IMR-90 (cell line): Measurements from ENCODE around the gene ZBTB8A. TPM values are rescaled to one million over a fixed set of nuclear protein-coding genes. Genes with fewer than 3 reads are reported as not detected.
"Not testable (repeated sequence)": the region's sequence is repeated elsewhere in the genome, so short reads cannot be mapped to it uniquely, and the experiment has no call there.

Source experiments
- ATAC-seq: fragments of 200-7000 bp; cut with Tn5 transposase; 2 replicates; pipeline ENCODE4 v1.9.1; 2020; ENCODE audit warnings: low read depth, mild to moderate bottlenecking, moderate library complexity
- BruUV-seq: library from RNA; stranded (reverse); fragments of 400-500 nt; replicated peaks from 2 replicates; lab custom pipeline; 2021; lab: Mats Ljungman, UMichigan
- CTCF ChIA-PET: fragments of 300-600 bp; formaldehyde crosslinking; extraction: SDS; loops from one replicate; lab custom pipeline; 2021; ENCODE audit warnings: antibody characterized with exemption; lab: Yijun Ruan, JAX
- POLR2A ChIA-PET: fragments of 300-600 bp; sonication (Branson Sonifier 250); formaldehyde crosslinking; loops from one replicate; lab custom pipeline; 2022; ENCODE audit warnings: antibody characterized with exemption; ENCODE audit not compliant: unreplicated experiment; lab: Charles Lee
- DNase-seq: peaks from one replicate; pipeline ENCODE4 v3.0.0; 2013
- H2AFZ ChIP-seq: replicated peaks from 2 replicates; pipeline ENCODE3; 2013; ENCODE audit warnings: low read length, mild to moderate bottlenecking; ENCODE audit not compliant: poor library complexity
- H2AK5ac ChIP-seq: 2 replicates; pipeline ENCODE4 v1.6.1; 2013; ENCODE audit warnings: low read depth, low read length, inconsistent platforms
- H2AK9ac ChIP-seq: replicated peaks from 2 replicates; pipeline ENCODE3; 2013; ENCODE audit warnings: mild to moderate bottlenecking, low read depth, low read length, moderate library complexity; ENCODE audit not compliant: poor library complexity
- H2BK120ac ChIP-seq: 2 replicates; pipeline ENCODE4 v1.6.1; 2013; ENCODE audit warnings: low read depth, low read length, inconsistent platforms
- H2BK15ac ChIP-seq: 3 replicates; pipeline ENCODE4 v1.6.1; 2013; ENCODE audit warnings: low read depth, low read length, inconsistent platforms
- H2BK20ac ChIP-seq: 2 replicates; pipeline ENCODE4 v1.6.1; 2013; ENCODE audit warnings: low read depth, mild to moderate bottlenecking, inconsistent platforms, low read length, moderate library complexity
- H2BK5ac ChIP-seq: 2 replicates; pipeline ENCODE4 v1.6.1; 2013; ENCODE audit warnings: mild to moderate bottlenecking, low read depth, low read length, inconsistent platforms; ENCODE audit not compliant: poor library complexity, severe bottlenecking
- H3K14ac ChIP-seq: replicated peaks from 2 replicates; pipeline ENCODE4 v1.6.1; 2013; ENCODE audit warnings: low read depth, low read length, inconsistent platforms
- H3K18ac ChIP-seq: 2 replicates; pipeline ENCODE4 v1.6.1; 2013; ENCODE audit warnings: low read depth, low read length, control low read depth
- H3K23ac ChIP-seq: 2 replicates; pipeline ENCODE4 v1.6.1; 2013; ENCODE audit warnings: low read depth, low read length, inconsistent platforms
- H3K27ac ChIP-seq: 2 replicates; pipeline ENCODE4 v1.5.1; 2013; ENCODE audit warnings: mild to moderate bottlenecking, control low read depth, low read length; ENCODE audit not compliant: insufficient read depth
- H3K27me3 ChIP-seq: 2 replicates; pipeline ENCODE4 v1.6.1; 2013; ENCODE audit warnings: low read length; ENCODE audit not compliant: control insufficient read depth, insufficient read depth
- H3K36me3 ChIP-seq: 2 replicates; pipeline ENCODE4 v1.6.1; 2013; ENCODE audit warnings: low read length, mixed read lengths; ENCODE audit not compliant: control insufficient read depth, insufficient read depth
- H3K4ac ChIP-seq: 2 replicates; pipeline ENCODE4 v1.6.1; 2013; ENCODE audit warnings: low read depth, low read length, inconsistent platforms
- H3K4me1 ChIP-seq: 2 replicates; pipeline ENCODE4 v1.6.1; 2013; ENCODE audit warnings: low read length, mixed read lengths; ENCODE audit not compliant: control insufficient read depth, insufficient read depth
- H3K4me2 ChIP-seq: 2 replicates; pipeline ENCODE4 v1.6.1; 2013; ENCODE audit warnings: low read depth, mild to moderate bottlenecking, control low read depth, low read length, moderate library complexity
- H3K4me3 ChIP-seq: 2 replicates; pipeline ENCODE4 v1.5.1; 2013; ENCODE audit warnings: low read depth, mild to moderate bottlenecking, control low read depth, low read length, moderate library complexity; ENCODE audit not compliant: insufficient read depth
- H3K56ac ChIP-seq: 2 replicates; pipeline ENCODE4 v1.6.1; 2013; ENCODE audit warnings: low read length, inconsistent platforms; ENCODE audit not compliant: insufficient read depth; ENCODE audit errors: extremely low read depth
- H3K79me1 ChIP-seq, 2 experiments: 2 replicates each; pipeline ENCODE4 v1.6.1; 2013; ENCODE audit warnings: low read length in 2 of 2, inconsistent platforms in 1 of 2, low read depth in 1 of 2
- H3K9ac ChIP-seq: 2 replicates; pipeline ENCODE4 v1.6.1; 2013; ENCODE audit warnings: low read depth, low read length, control low read depth
- H3K9me1 ChIP-seq: 2 replicates; pipeline ENCODE4 v1.6.1; 2013; ENCODE audit warnings: low read length, inconsistent platforms; ENCODE audit not compliant: insufficient read depth
- H3K9me3 ChIP-seq: 2 replicates; pipeline ENCODE4 v1.6.1; 2013; ENCODE audit warnings: low read length; ENCODE audit not compliant: control insufficient read depth, insufficient read depth
- H4K20me1 ChIP-seq: 2 replicates; pipeline ENCODE4 v1.6.1; 2013; ENCODE audit warnings: low read length, inconsistent platforms; ENCODE audit not compliant: insufficient read depth
- H4K5ac ChIP-seq: 2 replicates; pipeline ENCODE4 v1.6.1; 2013; ENCODE audit warnings: mild to moderate bottlenecking, low read depth, low read length, control low read depth
- H4K8ac ChIP-seq, 2 experiments: 2 replicates each; pipeline ENCODE4 v1.6.1; 2013; ENCODE audit warnings: low read depth in 2 of 2, low read length in 2 of 2, control low read depth in 1 of 2, inconsistent platforms in 1 of 2
- H4K91ac ChIP-seq: 2 replicates; pipeline ENCODE4 v1.6.1; 2013; ENCODE audit warnings: low read depth, low read length, inconsistent platforms; ENCODE audit not compliant: insufficient read depth
- ELK1 ChIP-seq: fragments of 150-350 bp; IDR thresholded peaks from 2 replicates; pipeline ENCODE4 v1.6.1; 2016; ENCODE audit warnings: low read depth, mild to moderate bottlenecking, low read length, moderate library complexity, borderline replicate concordance
- MAZ ChIP-seq: IDR thresholded peaks from 2 replicates; pipeline ENCODE4 v1.6.1; 2012; ENCODE audit warnings: low read depth, mild to moderate bottlenecking, low read length, improper control_type of control experiment, moderate library complexity, borderline replicate concordance
- NFE2L2 ChIP-seq: fragments of 150-350 bp; IDR thresholded peaks from 2 replicates; pipeline ENCODE4 v1.6.1; 2016; ENCODE audit warnings: low read depth, mild to moderate bottlenecking, low read length
- POLR2A ChIP-seq: IDR thresholded peaks from 2 replicates; pipeline ENCODE4 v1.6.1; 2012; ENCODE audit warnings: mild to moderate bottlenecking, low read depth, low read length
- WGBS, 2 experiments: methylation state at CpG; one replicate each; pipeline versions ENCODE4 v1.1.5 to v1.1.7; 2013; ENCODE audit warnings: missing lambda C conversion rate in 2 of 2; ENCODE audit not compliant: insufficient read length in 1 of 2; ENCODE audit errors: extremely low coverage in 2 of 2; 5-methylcytosine and 5-hydroxymethylcytosine counted together
- dilution Hi-C: fragments of 300-500 bp; cut with HindIII; formaldehyde crosslinking; loops from one replicate; pipeline ENCODE4 v1.14.3; 2018; ENCODE audit warnings: low sequenced_read_pairs; ENCODE audit not compliant: unreplicated experiment
- in situ Hi-C: fragments of 300-500 bp; cut with MboI; formaldehyde crosslinking; loops from 3 replicates; pipeline ENCODE4 v1.14.3; 2019; ENCODE audit warnings: low sequenced_read_pairs, inconsistent platforms, mixed read lengths
- intact Hi-C: fragments of 100-400 bp; cut with micrococcal nuclease; formaldehyde crosslinking; loops from 2 replicates; pipeline ENCODE4 v1.10.0; 2022
- polyA plus RNA-seq, 3 experiments: library from polyadenylated mRNA; depleted of rRNA; stranded (reverse); fragments of >200 nt; gene quantifications; 2 replicates each; pipeline ENCODE4 v1.2.3, GENCODE V29; 2012; ENCODE audit warnings: low replicate concordance in 1 of 3
- total RNA-seq: library from RNA; depleted of rRNA; stranded (reverse); fragments of >200 nt; gene quantifications from 2 replicates; pipeline ENCODE4 v1.2.3, GENCODE V29; 2012

Gene ZBTB8A
- total and polyA plus RNA-seq, 2 of the 4 experiments (the other 2 are of a cell fraction): 2.1 to 6.1 TPM

- H2AFZ ChIP-seq: no peak overlapping the region
- H3K27ac ChIP-seq: no peak overlapping the region
- no peak overlapping the region for H3K14ac ChIP-seq
- WGBS, 2 experiments: 100% methylated on average over 7 of the region's 11 CpGs; no CpG with 5 or more reads in 1 of the 2 experiments
- ChIA-PET CTCF (no interaction called here), POLR2A (no interaction called here)
- dilution Hi-C loops: no loop called here
- no peak overlapping the region for H4K5ac ChIP-seq
- no peak overlapping the region for H2AK9ac ChIP-seq
- no peaks in the 10 kb centered on the region for H3K4me1 ChIP-seq
- H2BK20ac ChIP-seq: no peak overlapping the region
- DNase-seq (no peak), ATAC-seq (no peak)
- H3K36me3 ChIP-seq: peaks cover 11% of the 10 kb centered on the region
- in situ Hi-C loops: no loop called here
- no peak overlapping the region for H3K18ac ChIP-seq
- no peaks in the 10 kb centered on the region for H4K20me1 ChIP-seq
- H3K56ac ChIP-seq: no peak overlapping the region
- H3K79me1 ChIP-seq: peaks cover 0 to 6% of the 10 kb centered on the region in 2 experiments; a peak in 3 of 4 replicates
- H3K4ac ChIP-seq: no peak overlapping the region
- H3K9ac ChIP-seq: no peak overlapping the region
- no TSS peak for BruUV-seq
- H4K91ac ChIP-seq: no peak overlapping the region
- H3K27me3 ChIP-seq: no peaks in the 10 kb centered on the region
- no peak overlapping the region for H2BK120ac ChIP-seq
- H2BK5ac ChIP-seq: no peak overlapping the region
- no peak overlapping the region for H3K4me3 ChIP-seq
- H3K4me2 ChIP-seq: no peak overlapping the region
- no peak for TF ChIP-seq MAZ
- TF ChIP-seq ELK1: no peak
- TF ChIP-seq NFE2L2: no peak
- no peak for TF ChIP-seq POLR2A
- H3K9me1 ChIP-seq: peaks cover 6% of the 10 kb centered on the region; the same call in 1 of the 2 replicates
- no peak overlapping the region; a peak in 1 of 4 replicates for H4K8ac ChIP-seq
- no peak overlapping the region for H2BK15ac ChIP-seq
- no peak overlapping the region for H2AK5ac ChIP-seq
- no peak overlapping the region for H3K23ac ChIP-seq
- H3K9me3 ChIP-seq: no peaks in the 10 kb centered on the region
- intact Hi-C loops: no loop called here
These were observed 88.5 kb downstream of the ZBTB8A start for GRCh38 chr1:32627596-32628162.

- H3K27ac ChIP-seq, DNase-seq, H3K4ac ChIP-seq, H3K4me1 ChIP-seq, CTCF ChIA-PET, POLR2A ChIA-PET, H3K14ac ChIP-seq, dilution Hi-C loops, H3K23ac ChIP-seq, H3K79me1 ChIP-seq, H3K18ac ChIP-seq, H3K9ac ChIP-seq, H4K91ac ChIP-seq, H3K27me3 ChIP-seq, H4K20me1 ChIP-seq, H2BK120ac ChIP-seq, H3K4me3 ChIP-seq, H2BK5ac ChIP-seq, H3K56ac ChIP-seq, ATAC-seq, intact Hi-C loops, H2AK9ac ChIP-seq, H4K5ac ChIP-seq, H4K8ac ChIP-seq, in situ Hi-C loops, H2AK5ac ChIP-seq, H2BK20ac ChIP-seq, H2BK15ac ChIP-seq, H2AFZ ChIP-seq, H3K9me3 ChIP-seq, H3K9me1 ChIP-seq, H3K4me2 ChIP-seq, BruUV-seq: not testable (repeated sequence)
- WGBS, 2 experiments: 93% methylated on average over 3 of the region's 4 CpGs; no CpG with 5 or more reads in 1 of the 2 experiments
- H3K36me3 ChIP-seq: peaks cover 12% of the 10 kb centered on the region
These were observed 90.9 kb downstream of the ZBTB8A start for GRCh38 chr1:32630173-32630572.
